Muscle of arm (tissue), 12 donors: ENCODE results near the gene TSC22D3. TPM values are rescaled to one million over a fixed set of nuclear protein-coding genes. Genes with fewer than 3 reads are reported as not detected.

Experiments used
- DNase-seq: peaks from one replicate; pipeline ENCODE4 v3.0.0-alpha.2; 2013
- polyA plus RNA-seq, 12 donors: library from polyadenylated mRNA; unstranded; fragments of 120-200 nt; gene quantifications; one replicate each; pipeline ENCODE4 v1.2.1, GENCODE V29; 2013; ENCODE audit not compliant: insufficient read length in 12 of 12

TSC22D3 gene
- polyA plus RNA-seq, 12 donors = 47.9 to 78.9 (median 56.3) TPM; not detected in 1

GRCh38 chrX:107714206-107714891 lies 61.2 kb downstream of the TSC22D3 start:
- no peak for DNase-seq

GRCh38 chrX:107713543-107714205 lies 61.9 kb downstream of the TSC22D3 start:
- DNase-seq = no peak

- DNase-seq = no peak
Measured at GRCh38 chrX:107713203-107713542, 62.4 kb downstream of the TSC22D3 start.

- no peak for DNase-seq
Measured at GRCh38 chrX:107712231-107713202, 63.1 kb downstream of the TSC22D3 start.

GRCh38 chrX:107711521-107712181 lies 63.9 kb downstream of the TSC22D3 start:
- DNase-seq = no peak

- DNase-seq = peak; percentile 79
Measured at GRCh38 chrX:107710617-107711391, 64.8 kb downstream of the TSC22D3 start.

- DNase-seq = no peak
Measured at GRCh38 chrX:107709266-107709806, 66.3 kb downstream of the TSC22D3 start.

GRCh38 chrX:107708762-107709161 lies 66.8 kb downstream of the TSC22D3 start:
- DNase-seq = no peak

GRCh38 chrX:107707866-107708265 lies 67.7 kb downstream of the TSC22D3 start:
- DNase-seq = no peak

GRCh38 chrX:107706309-107706708 lies 69.3 kb downstream of the TSC22D3 start:
- DNase-seq = no peak

GRCh38 chrX:107704587-107704986 lies 71.0 kb downstream of the TSC22D3 start:
- DNase-seq = no peak

- DNase-seq = no peak
Measured at GRCh38 chrX:107704181-107704580, 71.4 kb downstream of the TSC22D3 start.

- no peak for DNase-seq
Measured at GRCh38 chrX:107701493-107702121, 74.0 kb downstream of the TSC22D3 start.

- no peak for DNase-seq
Measured at GRCh38 chrX:107700790-107701189, 74.8 kb downstream of the TSC22D3 start.

GRCh38 chrX:107700317-107700774 lies 75.2 kb downstream of the TSC22D3 start:
- DNase-seq = no peak

- DNase-seq = no peak
Measured at GRCh38 chrX:107699616-107700015, 76.0 kb downstream of the TSC22D3 start.

- DNase-seq = no peak
Measured at GRCh38 chrX:107691024-107691448, 84.6 kb downstream of the TSC22D3 start.

- DNase-seq = no peak
Measured at GRCh38 chrX:107687445-107687844, 88.1 kb downstream of the TSC22D3 start.

- DNase-seq = no peak
Measured at GRCh38 chrX:107686792-107687191, 88.8 kb downstream of the TSC22D3 start.

GRCh38 chrX:107686026-107686425 lies 89.6 kb downstream of the TSC22D3 start:
- no peak for DNase-seq
